Measurements from ENCODE around the gene CFD. TPM values are rescaled to one million over a fixed set of nuclear protein-coding genes. Genes with fewer than 3 reads are reported as not detected.
"Not testable (repeated sequence)": the region's sequence is repeated elsewhere in the genome, so short reads cannot be mapped to it uniquely, and the experiment has no call there.

CFD gene
- total RNA-seq, 1 donor from 2014 or later: 1.1 TPM

- Mint-ChIP-seq H3K4me3 (ENCODE audit: low read depth) (no peak overlapping the region), H3K9me3 (ENCODE audit: low read depth) (no peaks in the 10 kb centered on the region), H3K36me3 (ENCODE audit: insufficient read depth) (peaks cover 2% of the 10 kb centered on the region), H3K27me3 (peaks cover 39% of the 10 kb centered on the region), H3K27ac (peak overlapping the region; percentile 1), H3K4me1 (ENCODE audit: low read depth) (no peaks in the 10 kb centered on the region)
- TF ChIP-seq CTCF (IDR thresholded peaks at IDR 0.05; ENCODE audit: unreplicated experiment): no peak
- DNase-seq (ENCODE audit: low spot score, unreplicated experiment): no peak
Observed at GRCh38 chr19:845707-846521, 13.6 kb upstream of the CFD start.

GRCh38 chr19:848386-848921, 11.0 kb upstream of the CFD start:
- H3K4me1 Mint-ChIP-seq (ENCODE audit: low read depth): no peaks in the 10 kb centered on the region
- H3K27ac Mint-ChIP-seq: no peak overlapping the region
- no peak for TF ChIP-seq CTCF (IDR thresholded peaks at IDR 0.05; ENCODE audit: unreplicated experiment)
- no peaks in the 10 kb centered on the region for H3K9me3 Mint-ChIP-seq (ENCODE audit: low read depth)
- peaks cover 26% of the 10 kb centered on the region for H3K27me3 Mint-ChIP-seq
- DNase-seq (ENCODE audit: low spot score, unreplicated experiment): no peak
- H3K4me3 Mint-ChIP-seq (ENCODE audit: low read depth): no peak overlapping the region
- no peaks in the 10 kb centered on the region for H3K36me3 Mint-ChIP-seq (ENCODE audit: insufficient read depth)

DNA sequence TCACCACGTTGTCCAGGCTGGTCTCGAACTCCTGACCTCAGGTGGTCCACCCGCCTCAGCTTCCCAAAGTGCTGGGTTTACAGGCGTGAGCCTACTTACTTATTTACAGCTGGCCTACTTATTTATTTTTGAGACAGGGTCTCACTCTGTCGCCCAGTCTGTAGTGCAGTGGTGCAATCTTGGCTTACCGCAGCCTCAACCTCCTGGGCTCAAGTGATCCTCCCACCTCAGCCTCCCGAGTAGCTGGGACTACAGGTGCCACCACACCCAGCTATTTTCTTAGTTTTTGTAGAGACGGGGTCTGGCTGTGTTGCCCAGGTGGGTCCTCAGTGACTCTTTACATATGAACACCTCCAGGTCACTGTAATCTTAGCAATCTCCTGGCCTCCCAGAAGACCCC, 10.3 kb upstream of the CFD start:
- H3K4me3 Mint-ChIP-seq (ENCODE audit: low read depth); H3K9me3 Mint-ChIP-seq (ENCODE audit: low read depth); H3K27ac Mint-ChIP-seq; DNase-seq (ENCODE audit: low spot score, unreplicated experiment); H3K4me1 Mint-ChIP-seq (ENCODE audit: low read depth); H3K36me3 Mint-ChIP-seq (ENCODE audit: insufficient read depth): not testable (repeated sequence)
- H3K27me3 Mint-ChIP-seq: peaks cover 26% of the 10 kb centered on the region

- DNase-seq (ENCODE audit: low spot score, unreplicated experiment): no peak
- Mint-ChIP-seq H3K4me1 (ENCODE audit: low read depth) (no peaks in the 10 kb centered on the region), H3K9me3 (ENCODE audit: low read depth) (no peaks in the 10 kb centered on the region), H3K27me3 (peaks cover 16% of the 10 kb centered on the region), H3K27ac (no peak overlapping the region), H3K4me3 (ENCODE audit: low read depth) (no peak overlapping the region), H3K36me3 (ENCODE audit: insufficient read depth) (no peaks in the 10 kb centered on the region)
- no peak for TF ChIP-seq CTCF (IDR thresholded peaks at IDR 0.05; ENCODE audit: unreplicated experiment)
Observed at GRCh38 chr19:850221-850978, 9.1 kb upstream of the CFD start.

DNA sequence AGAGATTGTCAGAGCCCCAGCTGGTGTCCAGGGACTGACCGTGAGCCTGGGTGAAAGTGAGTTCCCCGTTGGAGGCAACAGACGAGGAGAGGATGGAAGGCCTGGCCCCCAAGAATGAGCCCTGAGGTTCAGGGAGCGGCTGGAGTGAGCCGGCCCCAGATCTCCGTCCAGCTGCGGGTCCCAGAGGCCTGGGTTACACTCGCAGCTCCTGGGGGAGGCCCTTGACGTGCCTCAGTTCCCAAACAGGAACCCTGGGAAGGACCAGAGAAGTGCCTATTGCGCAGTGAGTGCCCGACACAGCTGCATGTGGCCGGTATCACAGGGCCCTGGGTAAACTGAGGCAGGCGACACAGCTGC, 8.5 kb upstream of the CFD start:
- no peak overlapping the region for H3K4me3 Mint-ChIP-seq (ENCODE audit: low read depth)
- H3K4me1 Mint-ChIP-seq (ENCODE audit: low read depth): no peaks in the 10 kb centered on the region
- no peak overlapping the region for H3K27ac Mint-ChIP-seq
- no peak for DNase-seq (ENCODE audit: low spot score, unreplicated experiment)
- H3K9me3 Mint-ChIP-seq (ENCODE audit: low read depth): no peaks in the 10 kb centered on the region
- TF ChIP-seq CTCF (IDR thresholded peaks at IDR 0.05; ENCODE audit: unreplicated experiment): no peak
- H3K36me3 Mint-ChIP-seq (ENCODE audit: insufficient read depth): no peaks in the 10 kb centered on the region
- H3K27me3 Mint-ChIP-seq: peaks cover 11% of the 10 kb centered on the region

Measured in progenitor cell of endocrine pancreas (in vitro differentiated cells).